Cortex of kidney (tissue), 1 donor: Measurements from ENCODE around the gene CDC14B.

Source experiments
- DNase-seq: peaks from one replicate; lab custom pipeline; 2025; lab: John Stamatoyannopoulos, UW

CDC14B gene

GRCh38 chr9:96502539-96503373 lies 116.9 kb downstream of the CDC14B start:
- DNase-seq = no peak

GRCh38 chr9:96501633-96502538 lies 117.8 kb downstream of the CDC14B start:
- DNase-seq = no peak

- DNase-seq = no peak
Measured at GRCh38 chr9:96500696-96501632, 118.7 kb downstream of the CDC14B start.

- DNase-seq = no peak
Measured at GRCh38 chr9:96499257-96499656, 120.4 kb downstream of the CDC14B start.

- no peak for DNase-seq
Measured at GRCh38 chr9:96498796-96499195, 120.8 kb downstream of the CDC14B start.

- no peak for DNase-seq
Measured at GRCh38 chr9:96497117-96497399, 122.6 kb downstream of the CDC14B start.

- no peak for DNase-seq
Measured at GRCh38 chr9:96496368-96497116, 123.1 kb downstream of the CDC14B start.

GRCh38 chr9:96495341-96495740 lies 124.3 kb downstream of the CDC14B start:
- no peak for DNase-seq

- DNase-seq = no peak
Measured at GRCh38 chr9:96494215-96494800, 125.3 kb downstream of the CDC14B start.

GRCh38 chr9:96493757-96494156 lies 125.9 kb downstream of the CDC14B start:
- DNase-seq = no peak

- DNase-seq = no peak
Measured at GRCh38 chr9:96492993-96493531, 126.6 kb downstream of the CDC14B start.

GRCh38 chr9:96491880-96492525 lies 127.6 kb downstream of the CDC14B start:
- DNase-seq = no peak

GRCh38 chr9:96491079-96491879 lies 128.4 kb downstream of the CDC14B start:
- DNase-seq = no peak

GRCh38 chr9:96490534-96491078 lies 129.0 kb downstream of the CDC14B start:
- DNase-seq = no peak

- DNase-seq = no peak
Measured at GRCh38 chr9:96489482-96489979, 130.1 kb downstream of the CDC14B start.

- no peak for DNase-seq
Measured at GRCh38 chr9:96487949-96488348, 131.7 kb downstream of the CDC14B start.

GRCh38 chr9:96487029-96487396 lies 132.6 kb downstream of the CDC14B start:
- no peak for DNase-seq

- DNase-seq = no peak
Measured at GRCh38 chr9:96486386-96487028, 133.1 kb downstream of the CDC14B start.
